PC-3 (cell line): ENCODE data around the gene CDHR5.

Experiments
- EZH2 ChIP-seq: fragments of 300-600 bp; sonication (generic); IDR thresholded peaks from one replicate; pipeline ENCODE4 v1.6.1; 2017; ENCODE audit warnings: antibody characterized with exemption, mild to moderate bottlenecking, low read length; ENCODE audit not compliant: unreplicated experiment
- EZH2phosphoT487 ChIP-seq: fragments of 300-600 bp; sonication (generic); IDR thresholded peaks from 2 replicates; pipeline ENCODE4 v1.6.1; 2018; ENCODE audit warnings: mild to moderate bottlenecking, antibody characterized with exemption, low read length, borderline replicate concordance
- TF ChIP-seq, protein P1 (sequence below): fragments of 300-600 bp; sonication (generic); conservative IDR thresholded peaks from 2 replicates; pipeline ENCODE4 v1.5.1; 2017; ENCODE audit warnings: antibody characterized with exemption, low read depth, mild to moderate bottlenecking, low read length

DNA sequence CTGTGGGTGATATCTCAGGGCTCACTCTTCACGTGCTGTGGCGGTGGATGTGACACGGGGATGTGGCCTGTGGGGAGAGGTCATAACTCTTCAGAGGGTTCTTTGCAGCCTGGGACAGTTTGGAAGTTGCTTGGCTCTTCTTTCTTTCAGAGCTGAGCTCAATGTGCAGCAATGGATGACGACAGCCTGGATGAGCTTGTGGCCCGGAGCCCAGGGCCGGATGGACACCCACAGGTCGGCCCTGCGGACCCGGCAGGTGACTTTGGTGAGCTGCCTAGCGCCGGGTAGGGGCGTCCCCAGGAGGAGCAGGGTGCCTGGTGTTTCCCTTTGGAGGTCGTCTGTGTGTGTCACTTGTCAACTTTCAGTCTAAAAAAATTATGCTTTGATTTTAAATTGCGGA is 43.4 kb downstream of the CDHR5 start:
- TF ChIP-seq, protein P1, sequence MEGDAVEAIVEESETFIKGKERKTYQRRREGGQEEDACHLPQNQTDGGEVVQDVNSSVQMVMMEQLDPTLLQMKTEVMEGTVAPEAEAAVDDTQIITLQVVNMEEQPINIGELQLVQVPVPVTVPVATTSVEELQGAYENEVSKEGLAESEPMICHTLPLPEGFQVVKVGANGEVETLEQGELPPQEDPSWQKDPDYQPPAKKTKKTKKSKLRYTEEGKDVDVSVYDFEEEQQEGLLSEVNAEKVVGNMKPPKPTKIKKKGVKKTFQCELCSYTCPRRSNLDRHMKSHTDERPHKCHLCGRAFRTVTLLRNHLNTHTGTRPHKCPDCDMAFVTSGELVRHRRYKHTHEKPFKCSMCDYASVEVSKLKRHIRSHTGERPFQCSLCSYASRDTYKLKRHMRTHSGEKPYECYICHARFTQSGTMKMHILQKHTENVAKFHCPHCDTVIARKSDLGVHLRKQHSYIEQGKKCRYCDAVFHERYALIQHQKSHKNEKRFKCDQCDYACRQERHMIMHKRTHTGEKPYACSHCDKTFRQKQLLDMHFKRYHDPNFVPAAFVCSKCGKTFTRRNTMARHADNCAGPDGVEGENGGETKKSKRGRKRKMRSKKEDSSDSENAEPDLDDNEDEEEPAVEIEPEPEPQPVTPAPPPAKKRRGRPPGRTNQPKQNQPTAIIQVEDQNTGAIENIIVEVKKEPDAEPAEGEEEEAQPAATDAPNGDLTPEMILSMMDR, result no peak
- no peak for TF ChIP-seq EZH2
- TF ChIP-seq EZH2phosphoT487, result no peak
